Stimulated activated CD8-positive, alpha-beta memory T cell treated with anti-CD3 and anti-CD28 coated beads, Interleukin-15, amount 100 ng/mL, for 1 hour (primary cell): Measurements from ENCODE around the gene CBX5.
"Not testable (repeated sequence)": the region's sequence is repeated elsewhere in the genome, so short reads cannot be mapped to it uniquely, and the experiment has no call there.

Experiments used
- DNase-seq: peaks from one replicate; pipeline ENCODE4 v3.0.0-alpha.2; 2020; ENCODE audit warnings: low read depth

Gene CBX5

GRCh38 chr12:54197010-54197409, 82.9 kb downstream of the CBX5 start:
- DNase-seq, result no peak

GRCh38 chr12:54196396-54196795, 83.5 kb downstream of the CBX5 start:
- no peak for DNase-seq

GRCh38 chr12:54195737-54196347, 84.1 kb downstream of the CBX5 start:
- no peak for DNase-seq

GRCh38 chr12:54195080-54195736, 84.7 kb downstream of the CBX5 start:
- no peak for DNase-seq

GRCh38 chr12:54194611-54195010, 85.3 kb downstream of the CBX5 start:
- not testable (repeated sequence) for DNase-seq

GRCh38 chr12:54193434-54193833, 86.5 kb downstream of the CBX5 start:
- no peak for DNase-seq

- peak; percentile 58 for DNase-seq
These were observed 88.3 kb downstream of the CBX5 start for GRCh38 chr12:54191550-54192022.

- no peak for DNase-seq
These were observed 88.8 kb downstream of the CBX5 start for GRCh38 chr12:54191126-54191525.

- DNase-seq, result no peak
These were observed 90.8 kb downstream of the CBX5 start for GRCh38 chr12:54189198-54189539.

GRCh38 chr12:54187075-54187474, 92.8 kb downstream of the CBX5 start:
- no peak for DNase-seq

GRCh38 chr12:54185919-54186318, 94.0 kb downstream of the CBX5 start:
- DNase-seq, result no peak

GRCh38 chr12:54185297-54185696, 94.6 kb downstream of the CBX5 start:
- not testable (repeated sequence) for DNase-seq

- no peak for DNase-seq
These were observed 95.7 kb downstream of the CBX5 start for GRCh38 chr12:54184024-54184805.

- DNase-seq, result no peak
These were observed 96.9 kb downstream of the CBX5 start for GRCh38 chr12:54182981-54183380.

- no peak for DNase-seq
These were observed 97.8 kb downstream of the CBX5 start for GRCh38 chr12:54182086-54182485.
